SH-SY5Y (cell line): ENCODE measurements around the gene ANKRD2.

ENCODE experiments used
- GATA2 ChIP-seq: IDR thresholded peaks from 2 replicates; pipeline ENCODE4 v1.6.1; 2011; ENCODE audit warnings: mild to moderate bottlenecking, low read depth, low read length
- GATA3 ChIP-seq: IDR thresholded peaks from 2 replicates; pipeline ENCODE4 v1.6.1; 2011; ENCODE audit warnings: low read depth, mild to moderate bottlenecking, low read length, moderate library complexity

GRCh38 chr10:97593421-97593820 lies 20.8 kb downstream of the ANKRD2 start:
- TF ChIP-seq GATA3, result no peak
- TF ChIP-seq GATA2, result no peak
